Measurements from ENCODE around the gene USP53. TPM values are rescaled to one million over a fixed set of nuclear protein-coding genes. Genes with fewer than 3 reads are reported as not detected.
A peak's percentile ranks its signal among the peaks of the same experiment; 100 is the strongest.

USP53 gene
- total RNA-seq, 1 donor from 2014 or later: 20.0 TPM

- Mint-ChIP-seq H3K27me3 (ENCODE audit: low read depth) (no peaks in the 10 kb centered on the region), H3K4me1 (ENCODE audit: low read depth) (peaks cover 34% of the 10 kb centered on the region), H3K27ac (ENCODE audit: unreplicated experiment) (no peak overlapping the region), H3K9me3 (ENCODE audit: low read depth) (no peaks in the 10 kb centered on the region), H3K4me3 (ENCODE audit: unreplicated experiment) (no peak overlapping the region), H3K36me3 (ENCODE audit: low read depth) (peaks cover 13% of the 10 kb centered on the region)
- no peak for DNase-seq (ENCODE audit: low spot score)
- TF ChIP-seq CTCF (IDR thresholded peaks at IDR 0.05): no peak
Measured at GRCh38 chr4:119237642-119238041, 25.1 kb downstream of the USP53 start.

- no peak overlapping the region for H3K27ac Mint-ChIP-seq (ENCODE audit: unreplicated experiment)
- no peaks in the 10 kb centered on the region for H3K9me3 Mint-ChIP-seq (ENCODE audit: low read depth)
- TF ChIP-seq CTCF (IDR thresholded peaks at IDR 0.05): no peak
- H3K27me3 Mint-ChIP-seq (ENCODE audit: low read depth): no peaks in the 10 kb centered on the region
- no peak overlapping the region for H3K4me3 Mint-ChIP-seq (ENCODE audit: unreplicated experiment)
- no peak for DNase-seq (ENCODE audit: low spot score)
- H3K36me3 Mint-ChIP-seq (ENCODE audit: low read depth): peaks cover 13% of the 10 kb centered on the region
- peaks cover 32% of the 10 kb centered on the region for H3K4me1 Mint-ChIP-seq (ENCODE audit: low read depth)
Measured at GRCh38 chr4:119238068-119238722, 25.7 kb downstream of the USP53 start.

- DNase-seq (ENCODE audit: low spot score): no peak
- peaks cover 19% of the 10 kb centered on the region for H3K36me3 Mint-ChIP-seq (ENCODE audit: low read depth)
- no peaks in the 10 kb centered on the region for H3K9me3 Mint-ChIP-seq (ENCODE audit: low read depth)
- TF ChIP-seq CTCF (IDR thresholded peaks at IDR 0.05): no peak
- H3K27ac Mint-ChIP-seq (ENCODE audit: unreplicated experiment): peak overlapping the region; percentile 8
- no peak overlapping the region for H3K4me3 Mint-ChIP-seq (ENCODE audit: unreplicated experiment)
- peaks cover 25% of the 10 kb centered on the region for H3K4me1 Mint-ChIP-seq (ENCODE audit: low read depth)
- no peaks in the 10 kb centered on the region for H3K27me3 Mint-ChIP-seq (ENCODE audit: low read depth)
Measured at GRCh38 chr4:119240128-119240527, 27.6 kb downstream of the USP53 start.

- DNase-seq (ENCODE audit: low spot score): no peak
- Mint-ChIP-seq H3K4me3 (ENCODE audit: unreplicated experiment) (no peak overlapping the region), H3K4me1 (ENCODE audit: low read depth) (peaks cover 25% of the 10 kb centered on the region), H3K36me3 (ENCODE audit: low read depth) (peaks cover 18% of the 10 kb centered on the region), H3K9me3 (ENCODE audit: low read depth) (no peaks in the 10 kb centered on the region), H3K27ac (ENCODE audit: unreplicated experiment) (peak overlapping the region; percentile 8), H3K27me3 (ENCODE audit: low read depth) (no peaks in the 10 kb centered on the region)
- no peak for TF ChIP-seq CTCF (IDR thresholded peaks at IDR 0.05)
Measured at GRCh38 chr4:119240568-119240967, 28.1 kb downstream of the USP53 start.

- no peak overlapping the region for H3K4me3 Mint-ChIP-seq (ENCODE audit: unreplicated experiment)
- H3K9me3 Mint-ChIP-seq (ENCODE audit: low read depth): no peaks in the 10 kb centered on the region
- no peaks in the 10 kb centered on the region for H3K27me3 Mint-ChIP-seq (ENCODE audit: low read depth)
- TF ChIP-seq CTCF (IDR thresholded peaks at IDR 0.05): no peak
- peaks cover 17% of the 10 kb centered on the region for H3K36me3 Mint-ChIP-seq (ENCODE audit: low read depth)
- no peak for DNase-seq (ENCODE audit: low spot score)
- peaks cover 25% of the 10 kb centered on the region for H3K4me1 Mint-ChIP-seq (ENCODE audit: low read depth)
- H3K27ac Mint-ChIP-seq (ENCODE audit: unreplicated experiment): peak overlapping the region; percentile 6
Measured at GRCh38 chr4:119242417-119242816, 29.9 kb downstream of the USP53 start.
